Endothelial cell of umbilical vein (primary cell): ENCODE results near the gene MTFP1.

ENCODE experiments used
- CTCF ChIP-seq, 2 donors: IDR thresholded peaks; 1 replicate in 1 of 2; 2 replicates in 1 of 2; pipeline ENCODE4 v1.5.1; 2011; ENCODE audit warnings: low read length in 2 of 2, mild to moderate bottlenecking in 2 of 2, moderate library complexity in 2 of 2, control low read depth in 1 of 2, inconsistent platforms in 1 of 2, low read depth in 1 of 2; ENCODE audit not compliant: insufficient read depth in 1 of 2; ENCODE audit errors: extremely low read depth in 1 of 2
- EZH2 ChIP-seq: IDR thresholded peaks from 2 replicates; pipeline ENCODE4 v1.6.1; 2012; ENCODE audit warnings: borderline replicate concordance, low read depth, mild to moderate bottlenecking, moderate library complexity, low read length, inconsistent platforms; ENCODE audit not compliant: severe bottlenecking
- MYC ChIP-seq: IDR thresholded peaks from one replicate; pipeline ENCODE4 v1.6.1; 2011; ENCODE audit warnings: mild to moderate bottlenecking, low read depth, low read length
- POLR2A ChIP-seq: IDR thresholded peaks from 2 replicates; pipeline ENCODE4 v1.6.1; 2012; ENCODE audit warnings: low read depth, mild to moderate bottlenecking, control low read depth, low read length
- POLR2AphosphoS5 ChIP-seq: IDR thresholded peaks from 2 replicates; pipeline ENCODE4 v1.6.1; 2012; ENCODE audit warnings: low read depth, mild to moderate bottlenecking, control low read depth, low read length, moderate library complexity; ENCODE audit not compliant: insufficient read depth

- TF ChIP-seq POLR2A (no peak), CTCF (IDR thresholded peaks at IDR 0.05; ENCODE audit: extremely low read depth in 1 of 2, insufficient read depth in 1 of 2, low read depth in 1 of 2, low read length in 2 of 2) (no peak), EZH2 (no peak), POLR2AphosphoS5 (no peak), MYC (no peak)
These were observed 8.7 kb upstream of the MTFP1 start for GRCh38 chr22:30416837-30417236.
